AML-193 (cell line): Measurements from ENCODE around the gene RSAD2.

Experiments
- DNase-seq, 2 experiments: peaks; one replicate each; lab custom pipeline; 2025; lab: John Stamatoyannopoulos, UW

Gene RSAD2

DNA sequence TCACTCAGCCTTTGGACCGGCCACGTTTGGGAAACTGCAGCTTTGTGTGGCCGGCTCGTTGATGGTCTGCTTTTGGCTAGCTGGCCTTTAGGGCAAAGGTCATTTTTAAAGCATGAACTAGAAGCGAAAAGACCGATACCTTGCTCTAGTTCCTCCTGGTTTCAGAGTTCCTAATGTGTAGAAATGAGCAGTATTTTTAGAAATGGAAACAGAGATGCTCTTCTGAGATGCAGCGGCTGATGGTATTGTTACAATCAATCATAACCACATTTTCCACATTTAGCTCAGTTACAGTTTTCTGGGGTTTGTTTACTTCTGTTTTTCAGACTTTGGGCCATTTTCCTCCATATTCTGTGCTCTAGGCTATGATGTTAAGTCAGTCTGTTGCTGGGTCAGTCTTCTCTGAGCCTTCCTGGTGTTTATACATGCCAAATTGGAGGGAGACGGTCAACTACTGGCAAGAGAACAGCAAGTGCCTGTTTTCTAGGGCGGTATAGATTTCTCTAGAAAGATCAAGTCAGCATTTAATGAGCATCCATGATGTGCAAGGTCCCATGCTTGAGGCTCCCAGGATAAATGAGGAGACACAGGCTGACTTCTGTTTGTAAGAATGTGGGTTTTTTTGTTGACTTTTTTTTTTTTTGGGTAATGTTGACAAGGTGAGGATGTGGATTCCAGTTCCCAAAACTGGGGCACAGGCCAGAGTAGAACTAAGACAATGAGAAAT lies 67.7 kb downstream of the RSAD2 start:
- no peak for DNase-seq

DNA sequence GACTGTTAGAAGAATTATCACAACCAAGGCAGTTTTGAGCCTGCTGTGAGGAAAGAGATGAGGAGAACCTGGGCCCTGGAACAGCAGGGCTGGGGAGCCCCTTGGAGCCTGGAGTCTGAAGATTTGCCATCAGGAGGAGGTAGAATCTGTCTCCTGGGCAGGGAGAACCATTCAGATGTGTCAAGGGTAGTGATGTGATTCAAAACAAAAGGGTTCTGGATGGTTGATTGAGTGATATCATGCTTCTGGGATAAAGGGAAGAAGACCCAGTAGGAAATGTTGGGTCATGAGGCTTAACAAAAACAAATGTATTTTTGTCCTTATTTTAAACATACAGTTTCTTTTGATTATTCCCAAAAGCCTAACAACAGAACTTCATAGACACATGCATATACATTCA lies 68.2 kb downstream of the RSAD2 start:
- DNase-seq, result no peak

DNA sequence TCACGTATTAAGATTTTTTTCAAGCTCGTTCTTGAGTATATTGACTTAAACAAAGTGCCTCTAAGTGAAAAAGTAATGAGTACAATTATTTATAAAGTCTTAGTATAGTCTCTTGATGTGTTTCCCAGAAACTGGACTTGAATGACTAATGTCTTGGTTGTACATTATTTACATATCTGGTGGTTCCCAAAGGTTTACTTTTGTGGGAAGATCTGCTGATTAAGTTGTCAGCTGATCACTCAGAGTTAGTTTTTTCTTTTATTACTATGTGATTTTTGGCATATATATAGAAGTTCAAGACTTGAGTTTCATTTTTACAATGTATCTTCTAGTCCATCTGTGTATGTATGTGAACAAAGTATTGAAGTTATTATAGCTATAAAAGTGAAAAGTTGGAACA lies 69.1 kb downstream of the RSAD2 start:
- no peak for DNase-seq
